Fibroblast of lung (primary cell): ENCODE measurements around the gene PTPRH.

ENCODE experiments used
- CTCF ChIP-seq, 2 donors: IDR thresholded peaks in 1 of 2; conservative IDR thresholded peaks in 1 of 2; 1 replicate in 1 of 2; 2 replicates in 1 of 2; pipeline ENCODE4 v1.5.1; 2011 to 2012; ENCODE audit warnings: low read length in 2 of 2, control low read depth in 1 of 2, inconsistent platforms in 1 of 2, low read depth in 1 of 2, mild to moderate bottlenecking in 1 of 2
- EZH2 ChIP-seq: IDR thresholded peaks from 2 replicates; pipeline ENCODE4 v1.5.1; 2012; ENCODE audit warnings: low read length, control low read depth, mild to moderate bottlenecking; ENCODE audit errors: missing control alignments

DNA sequence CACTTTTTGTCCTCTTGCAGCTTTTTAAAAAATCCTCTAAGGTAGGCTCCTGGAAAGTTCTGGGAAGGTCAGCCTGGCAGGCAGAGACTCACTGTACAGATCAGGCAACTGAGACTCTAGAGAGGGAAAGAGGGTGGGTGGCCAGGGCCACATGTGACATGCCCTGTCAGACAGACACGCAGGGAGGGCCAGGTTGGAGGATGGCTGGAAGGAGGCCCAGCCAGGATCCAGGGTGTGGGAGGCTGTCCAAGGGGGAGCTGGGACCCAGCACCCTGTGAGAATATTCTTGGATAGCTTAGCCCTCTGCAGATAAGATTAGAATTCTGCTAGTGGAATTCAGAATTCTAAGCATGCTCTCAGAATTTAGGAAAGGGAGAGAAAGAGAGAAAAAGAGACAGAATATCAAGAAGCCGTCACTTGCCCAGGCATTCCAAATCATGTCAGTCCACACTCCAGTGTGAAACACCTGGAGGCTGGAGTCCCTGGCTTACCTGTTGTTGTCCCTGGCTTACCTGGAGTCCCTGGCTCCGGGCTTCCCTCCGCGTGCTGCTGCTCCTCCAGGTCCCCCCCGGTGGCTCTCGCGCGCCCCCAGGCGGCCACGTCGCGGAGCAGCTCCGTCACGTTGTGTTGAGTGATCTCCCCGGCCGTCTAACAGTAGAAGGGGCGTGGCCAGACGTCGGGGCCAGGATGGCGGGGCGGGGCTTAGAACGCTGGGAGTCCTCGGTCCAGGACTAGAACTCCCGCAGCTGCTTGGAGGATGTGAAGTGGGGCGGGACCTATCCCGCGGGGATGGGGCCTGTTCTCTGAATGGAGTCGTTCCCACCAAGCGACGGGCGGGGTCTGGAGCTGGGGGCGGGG lies 48.9 kb downstream of the PTPRH start:
- TF ChIP-seq CTCF (conservative IDR thresholded peaks at IDR 0.05 in 1 of 2, IDR thresholded peaks at IDR 0.05 in 1 of 2; ENCODE audit: low read depth in 1 of 2, low read length in 2 of 2) = peak; percentile 70 to 80
- no peak for TF ChIP-seq EZH2
